IPS-18c (cell line): ENCODE data around the gene IVNS1ABP.
"Not testable (repeated sequence)": the region's sequence is repeated elsewhere in the genome, so short reads cannot be mapped to it uniquely, and the experiment has no call there.

Source experiments
- H3K4me3 ChIP-seq: 2 replicates; pipeline ENCODE4 v1.7.0; 2013; ENCODE audit warnings: low read depth, mild to moderate bottlenecking, low read length, moderate library complexity; ENCODE audit not compliant: insufficient read depth
- H3K9me3 ChIP-seq: one replicate; pipeline ENCODE4 v1.6.1; 2013; ENCODE audit warnings: mild to moderate bottlenecking, low read length, moderate library complexity; ENCODE audit not compliant: control insufficient read depth, insufficient read depth

Gene IVNS1ABP

GRCh38 chr1:185317034-185317885 is at the start of gene IVNS1ABP:
IVNS1ABP (minus strand) TSS chr1:185317243; CDS start chr1:185309493, 7,750 bp downstream.
- H3K4me3 ChIP-seq: peak within 1 kb of the TSS; percentile 88

GRCh38 chr1:185365951-185366350 is 48.9 kb upstream of the IVNS1ABP start:
- Histone ChIP-seq H3K9me3 (no peaks in the 10 kb centered on the region), H3K4me3 (no peak overlapping the region)

More at GRCh38 chr1:185317034-185317885, at the start of gene IVNS1ABP:
- no peaks in the 10 kb centered on the region for H3K9me3 ChIP-seq

GRCh38 chr1:185364528-185364927 is 47.5 kb upstream of the IVNS1ABP start:
- not testable (repeated sequence) for H3K9me3 ChIP-seq, H3K4me3 ChIP-seq

DNA sequence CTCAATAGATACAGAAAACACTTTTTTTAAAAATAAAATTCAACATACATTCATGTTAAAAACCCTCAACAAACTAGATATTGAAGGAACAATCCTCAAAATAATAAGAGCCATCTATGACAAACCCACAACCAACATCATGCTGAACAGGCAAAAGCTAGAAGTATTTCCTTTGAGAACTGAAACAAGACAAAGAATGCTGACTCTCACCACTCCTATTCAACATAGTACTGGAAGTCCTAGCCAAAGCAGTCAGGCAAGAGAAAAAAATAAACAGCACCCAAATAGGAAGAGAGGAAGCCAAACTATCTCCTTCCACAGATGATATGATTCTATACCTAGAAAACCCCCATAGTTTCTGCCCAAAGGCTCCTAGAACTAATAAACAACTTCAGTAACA is 46.2 kb upstream of the IVNS1ABP start:
- no peaks in the 10 kb centered on the region for H3K9me3 ChIP-seq

GRCh38 chr1:185360714-185361113 is 43.7 kb upstream of the IVNS1ABP start:
- H3K9me3 ChIP-seq: no peaks in the 10 kb centered on the region

More for the DNA sequence above, 46.2 kb upstream of the IVNS1ABP start:
- no peak overlapping the region for H3K4me3 ChIP-seq

DNA sequence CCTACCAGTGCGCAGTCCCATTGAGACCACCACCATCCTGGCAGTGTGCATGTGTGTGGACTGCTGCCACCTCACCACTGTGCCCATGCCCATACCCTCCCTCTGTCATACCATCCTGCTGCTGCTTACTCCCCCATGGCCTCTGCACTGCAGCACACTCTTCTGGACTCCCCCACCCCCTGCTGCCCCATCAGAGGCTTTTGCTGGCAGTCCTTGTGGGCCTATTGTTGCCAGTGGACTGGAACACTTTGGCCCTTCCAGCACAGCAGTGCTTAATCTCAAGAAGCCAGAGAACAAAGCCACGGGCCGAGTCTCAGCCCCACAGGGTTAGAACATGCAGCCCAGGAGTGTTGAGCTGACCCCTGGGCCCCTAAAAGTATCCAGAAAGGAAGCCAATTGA is 41.9 kb upstream of the IVNS1ABP start:
- Histone ChIP-seq H3K4me3 (no peak overlapping the region), H3K9me3 (no peaks in the 10 kb centered on the region)

More at GRCh38 chr1:185360714-185361113, 43.7 kb upstream of the IVNS1ABP start:
- H3K4me3 ChIP-seq: no peak overlapping the region

GRCh38 chr1:185355947-185356346 is 38.9 kb upstream of the IVNS1ABP start:
- no peaks in the 10 kb centered on the region for H3K9me3 ChIP-seq
- no peak overlapping the region for H3K4me3 ChIP-seq

DNA sequence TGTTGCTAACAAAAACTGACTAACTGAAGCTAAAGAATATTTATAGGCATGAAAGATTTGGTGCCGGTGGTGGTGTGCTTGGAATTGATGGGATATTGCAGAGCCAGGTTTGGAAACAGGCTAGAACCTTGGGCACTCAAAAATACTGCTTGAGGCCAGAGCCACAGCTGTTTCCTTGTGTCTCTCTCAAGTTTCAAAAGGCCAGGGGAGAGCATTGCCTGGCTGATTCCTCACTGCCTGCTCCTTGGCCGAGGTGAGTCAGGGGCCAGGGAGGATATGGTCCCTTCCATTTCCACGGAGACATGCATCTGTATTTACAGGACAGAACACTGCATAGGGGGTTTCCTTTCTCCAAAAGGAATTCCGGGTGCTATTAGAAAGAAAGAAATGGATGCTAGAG is 36.1 kb upstream of the IVNS1ABP start:
- no peaks in the 10 kb centered on the region for H3K9me3 ChIP-seq

GRCh38 chr1:185351734-185352466 is 34.9 kb upstream of the IVNS1ABP start:
- no peak overlapping the region for H3K4me3 ChIP-seq

More for the DNA sequence above, 36.1 kb upstream of the IVNS1ABP start:
- H3K4me3 ChIP-seq: no peak overlapping the region

DNA sequence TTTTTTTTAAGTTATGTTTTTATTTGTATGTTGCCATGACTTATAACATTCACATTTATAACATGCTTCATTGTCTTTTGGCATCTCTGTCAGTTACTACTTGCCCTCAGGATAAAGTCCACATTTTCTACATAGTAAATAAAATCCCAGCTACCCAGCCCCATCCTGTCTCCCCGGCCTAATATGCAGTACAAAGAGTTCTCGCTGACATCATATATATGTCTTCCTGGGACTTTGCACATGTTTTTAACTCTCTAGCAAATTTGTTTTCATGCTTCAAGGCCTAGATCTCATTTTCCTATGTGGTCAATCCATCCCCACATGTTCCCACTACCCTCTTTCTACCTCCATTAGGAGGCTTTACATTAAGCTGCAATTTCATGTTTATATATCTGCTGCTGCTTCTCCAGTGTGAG is 33.0 kb upstream of the IVNS1ABP start:
- Histone ChIP-seq H3K9me3 (no peaks in the 10 kb centered on the region), H3K4me3 (no peak overlapping the region)

More at GRCh38 chr1:185351734-185352466, 34.9 kb upstream of the IVNS1ABP start:
- H3K9me3 ChIP-seq: no peaks in the 10 kb centered on the region

DNA sequence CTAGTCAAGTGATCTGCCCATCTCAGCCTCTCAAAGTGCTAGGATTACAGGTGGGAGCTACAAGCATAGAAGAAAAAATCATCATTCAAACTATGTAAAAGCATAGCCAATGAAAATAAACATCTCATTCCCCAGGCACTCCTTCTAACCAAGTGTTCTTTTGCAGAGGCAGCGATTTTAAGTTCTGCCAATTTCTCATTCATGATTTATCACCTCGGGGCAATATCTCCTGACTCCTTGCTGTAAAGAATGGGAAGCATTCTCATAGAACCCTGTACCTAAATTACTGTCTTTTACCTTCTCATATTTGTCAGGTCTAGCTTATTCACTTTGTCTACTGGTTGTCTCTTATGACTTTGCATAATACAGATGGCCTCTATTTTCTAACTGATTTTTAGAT is 32.5 kb upstream of the IVNS1ABP start:
- no peak overlapping the region for H3K4me3 ChIP-seq
- H3K9me3 ChIP-seq: no peaks in the 10 kb centered on the region

DNA sequence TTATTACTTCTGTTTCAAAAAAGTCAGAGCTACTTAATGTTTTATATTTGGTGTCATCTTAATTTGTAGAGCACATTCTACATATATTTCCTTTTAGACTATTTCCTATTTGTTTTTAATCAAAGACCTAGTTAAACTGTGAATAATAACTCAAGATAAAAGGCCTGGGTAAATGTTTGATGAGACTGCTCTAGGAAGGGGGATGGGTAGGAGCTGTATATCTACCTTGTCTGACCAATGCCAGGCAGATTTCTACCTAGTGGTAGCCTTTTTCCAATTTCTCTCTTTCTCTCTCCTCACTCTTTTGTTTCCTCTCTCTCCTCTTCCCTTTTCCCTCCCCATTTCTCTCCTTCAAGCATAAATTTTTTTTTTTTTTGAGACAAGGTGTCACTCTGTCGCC is 31.9 kb upstream of the IVNS1ABP start:
- Histone ChIP-seq H3K4me3 (no peak overlapping the region), H3K9me3 (no peaks in the 10 kb centered on the region)

DNA sequence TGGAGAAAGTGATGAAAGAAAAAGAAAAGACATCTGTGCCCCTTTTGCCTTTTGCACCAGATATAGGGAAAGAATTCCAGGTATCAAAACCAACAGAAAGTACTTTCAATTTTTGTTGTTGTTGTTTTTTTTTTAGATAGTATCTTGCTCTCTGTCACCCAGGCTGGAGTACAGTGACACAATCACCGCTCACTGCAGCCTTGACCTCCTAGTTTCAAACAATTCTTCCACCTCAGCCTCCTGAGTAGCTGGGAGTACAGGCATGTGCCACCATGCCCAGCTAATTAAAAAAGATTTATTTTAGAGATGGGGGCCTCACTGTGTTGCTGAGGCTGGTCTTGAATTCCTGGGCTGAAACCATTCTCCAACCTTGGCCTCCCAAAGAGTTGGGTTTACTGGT is 31.3 kb upstream of the IVNS1ABP start:
- H3K9me3 ChIP-seq: no peaks in the 10 kb centered on the region
- H3K4me3 ChIP-seq: no peak overlapping the region

DNA sequence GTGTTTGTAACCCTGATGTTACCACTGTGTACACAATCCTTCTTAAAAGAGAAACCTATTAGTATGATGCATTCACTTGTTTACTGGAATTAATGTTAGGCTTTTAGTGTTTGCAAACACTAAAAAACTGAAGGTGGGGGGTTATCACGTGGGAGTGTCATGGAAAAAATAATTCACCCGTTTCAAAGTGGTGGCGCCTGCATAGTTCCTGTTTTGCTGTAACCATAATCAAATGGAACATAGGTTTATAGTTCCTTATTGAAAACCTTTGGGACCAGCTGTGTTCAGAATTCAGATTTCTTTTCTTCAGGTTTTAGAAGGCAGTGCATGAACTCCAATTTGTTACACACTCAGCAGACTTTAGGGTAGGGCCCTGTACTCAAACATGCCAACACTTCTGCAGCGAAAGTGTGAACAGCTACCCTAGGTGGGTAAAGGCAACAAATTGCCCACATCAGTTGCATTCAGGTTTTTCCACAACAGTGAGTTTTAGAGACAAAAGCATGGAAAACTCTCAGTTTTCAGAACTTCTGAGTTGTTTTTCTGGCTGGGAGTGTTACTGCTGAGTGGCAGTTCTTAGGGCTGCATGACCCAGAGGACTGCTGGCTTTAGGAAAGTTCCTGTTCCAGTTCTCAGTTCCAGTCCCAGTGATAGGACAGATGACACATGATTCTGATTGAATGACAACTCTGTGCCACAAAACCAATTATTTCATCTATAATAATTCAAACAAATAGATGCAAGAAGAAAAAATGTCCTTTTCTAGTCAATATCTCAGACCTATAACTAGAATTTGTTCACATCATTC is 29.1 kb upstream of the IVNS1ABP start:
- Histone ChIP-seq H3K4me3 (no peak overlapping the region), H3K9me3 (no peaks in the 10 kb centered on the region)

- Histone ChIP-seq H3K9me3 (no peaks in the 10 kb centered on the region), H3K4me3 (no peak overlapping the region)
Measured at GRCh38 chr1:185343306-185343705, 26.3 kb upstream of the IVNS1ABP start.

GRCh38 chr1:185342672-185343259 is 25.7 kb upstream of the IVNS1ABP start:
- Histone ChIP-seq H3K9me3 (no peaks in the 10 kb centered on the region), H3K4me3 (no peak overlapping the region)

GRCh38 chr1:185342017-185342416 is 25.0 kb upstream of the IVNS1ABP start:
- Histone ChIP-seq H3K9me3 (no peaks in the 10 kb centered on the region), H3K4me3 (no peak overlapping the region)
